Sigmoid colon (tissue), 7 donors: ENCODE measurements around the gene TYSND1. TPM values are rescaled to one million over a fixed set of nuclear protein-coding genes. Genes with fewer than 3 reads are reported as not detected.
A peak's percentile ranks its signal among the peaks of the same experiment; 100 is the strongest.

ENCODE experiments used
- DNase-seq: peaks from one replicate; pipeline ENCODE4 v3.0.0-alpha.2; 2019
- H3K27ac ChIP-seq, 4 donors: fragments of 200-600 bp; sonication (generic); one replicate each; pipeline ENCODE4 v1.5.1; 2016 to 2019; ENCODE audit warnings: mild to moderate bottlenecking in 1 of 4
- H3K27me3 ChIP-seq, 3 donors: fragments of 200-600 bp; sonication (generic); one replicate each; pipeline ENCODE4 v1.5.1; 2019; ENCODE audit warnings: mild to moderate bottlenecking in 1 of 3
- H3K36me3 ChIP-seq, 4 donors: fragments of 200-600 bp; sonication (generic); one replicate each; pipeline ENCODE4 v1.5.1; 2016 to 2019
- H3K4me1 ChIP-seq, 4 donors: fragments of 200-600 bp; sonication (generic); one replicate each; pipeline ENCODE4 v1.5.1; 2017 to 2019
- H3K4me3 ChIP-seq, 4 donors: fragments of 200-600 bp; sonication (generic); one replicate each; pipeline ENCODE4 v1.5.1; 2017 to 2019; ENCODE audit warnings: mild to moderate bottlenecking in 2 of 4, moderate library complexity in 1 of 4
- H3K9me3 ChIP-seq, 4 donors: fragments of 200-600 bp in 3 of 4; sonication (generic) in 3 of 4; one replicate each; pipeline versions ENCODE4 v1.5.1 to v1.6.1; 2013 to 2019
- CTCF ChIP-seq, 4 experiments: fragments of 450-650 bp in 3 of 4; fragments of 200-600 bp in 1 of 4; IDR thresholded peaks; one replicate each; pipeline ENCODE4 v1.5.1; 2016 to 2019; ENCODE audit warnings: antibody characterized with exemption in 4 of 4, mild to moderate bottlenecking in 3 of 4, moderate library complexity in 2 of 4
- EP300 ChIP-seq, 4 donors: sonication (generic); formaldehyde crosslinking; IDR thresholded peaks; one replicate each; pipeline ENCODE4 v1.6.1; 2017; ENCODE audit warnings: antibody characterized with exemption in 4 of 4
- POLR2A ChIP-seq, 2 donors: fragments of 450-650 bp; IDR thresholded peaks; one replicate each; pipeline ENCODE4 v1.6.1; 2016; ENCODE audit warnings: antibody characterized with exemption in 2 of 2, mild to moderate bottlenecking in 2 of 2, moderate library complexity in 2 of 2
- POLR2AphosphoS5 ChIP-seq, 4 donors: sonication (generic); formaldehyde crosslinking; IDR thresholded peaks; one replicate each; pipeline ENCODE4 v1.6.1; 2017; ENCODE audit warnings: antibody characterized with exemption in 4 of 4
- WGBS, 2 donors: extraction: QIAGEN DNeasy Blood & Tissue Kit; methylation state at CpG; one replicate each; pipeline ENCODE4 v1.1.7; 2013; 5-methylcytosine and 5-hydroxymethylcytosine counted together
- intact Hi-C: fragments of 100-400 bp; cut with DNase I; formaldehyde crosslinking; loops from one replicate; pipeline ENCODE4 v1.15.1; 2023
- polyA plus RNA-seq, 3 donors: library from polyadenylated mRNA; stranded (reverse); fragments of 200-250 nt; gene quantifications; one replicate each; pipeline ENCODE4 v1.2.3, GENCODE V29; 2013
- total RNA-seq, 4 donors: library from RNA; depleted of rRNA; stranded (reverse); fragments of >200 nt; gene quantifications; one replicate each; pipeline ENCODE4 v1.1.0, GENCODE V29; 2016
- donor health status: healthy with polysubstance abuse.
- donor health status: Bipolar disorder and iron deficiency.
- donor health status: healthy.

The TYSND1 gene
- total and polyA plus RNA-seq, 7 donors = 5.1 to 13.5 (median 8.4) TPM

GRCh38 chr10:70174058-70174741 lies 27.7 kb upstream of the TYSND1 start:
- no peaks in the 10 kb centered on the region for H3K9me3 ChIP-seq
- no peak for TF ChIP-seq EP300 (IDR thresholded peaks at IDR 0.05)
- no peak for TF ChIP-seq POLR2A (IDR thresholded peaks at IDR 0.05)
- TF ChIP-seq CTCF (IDR thresholded peaks at IDR 0.05) = no peak
- no peak for TF ChIP-seq POLR2AphosphoS5 (IDR thresholded peaks at IDR 0.05)
- H3K27me3 ChIP-seq = no peaks in the 10 kb centered on the region
- WGBS, 2 donors = 38 to 44% methylated on average over 4 of the region's 4 CpGs
- H3K36me3 ChIP-seq = no peaks in the 10 kb centered on the region
- peaks cover 0 to 8% (median 5%) of the 10 kb centered on the region in 4 donors for H3K4me1 ChIP-seq
- DNase-seq = no peak
- no peak overlapping the region for H3K27ac ChIP-seq
- H3K4me3 ChIP-seq = no peak overlapping the region
- intact Hi-C loops = no loop called here

GRCh38 chr10:70169649-70170364 lies 23.3 kb upstream of the TYSND1 start:
- no peaks in the 10 kb centered on the region for H3K27me3 ChIP-seq
- H3K4me3 ChIP-seq = peak overlapping the region; percentile 79 to 95 (median 88)
- no peaks in the 10 kb centered on the region for H3K9me3 ChIP-seq
- no peak for TF ChIP-seq CTCF (IDR thresholded peaks at IDR 0.05)
- TF ChIP-seq POLR2AphosphoS5 (IDR thresholded peaks at IDR 0.05) = no peak
- TF ChIP-seq POLR2A (IDR thresholded peaks at IDR 0.05) = no peak
- TF ChIP-seq EP300 (IDR thresholded peaks at IDR 0.05) = no peak
- DNase-seq = no peak
- WGBS, 2 donors = 1% methylated on average over 40 of the region's 40 CpGs
- peak overlapping the region; percentile 91 to 97 (median 94) for H3K27ac ChIP-seq
- peaks cover 0 to 13% (median 0%) of the 10 kb centered on the region in 4 donors for H3K36me3 ChIP-seq
- intact Hi-C loops = loop anchor here (2.0 kb wide), 1 partner anchor 23 kb away; the partner anchor contains the start of gene TYSND1
- peaks cover 0 to 48% (median 35%) of the 10 kb centered on the region in 4 donors for H3K4me1 ChIP-seq

- Histone ChIP-seq H3K4me1 (peaks cover 0 to 54% (median 39%) of the 10 kb centered on the region in 4 donors), H3K27ac (peak overlapping the region in 3 of 4 donors; percentile 94 to 97 (median 95)), H3K4me3 (peak overlapping the region; percentile 79 to 95 (median 88)), H3K9me3 (no peaks in the 10 kb centered on the region), H3K36me3 (peaks cover 0 to 13% (median 0%) of the 10 kb centered on the region in 4 donors), H3K27me3 (no peaks in the 10 kb centered on the region)
- no peak for DNase-seq
- TF ChIP-seq POLR2AphosphoS5 (IDR thresholded peaks at IDR 0.05) = no peak
- TF ChIP-seq EP300 (IDR thresholded peaks at IDR 0.05) = no peak
- 28 to 34% methylated on average over 2 of the region's 2 CpGs for WGBS, 2 donors
- intact Hi-C loops = no loop called here
Observed at GRCh38 chr10:70169011-70169410, 22.5 kb upstream of the TYSND1 start.

GRCh38 chr10:70167246-70167645 lies 20.7 kb upstream of the TYSND1 start:
- Histone ChIP-seq H3K4me3 (no peak overlapping the region), H3K36me3 (peaks cover 0 to 13% (median 0%) of the 10 kb centered on the region in 4 donors), H3K9me3 (no peaks in the 10 kb centered on the region), H3K27me3 (no peaks in the 10 kb centered on the region), H3K27ac (no peak overlapping the region), H3K4me1 (peaks cover 0 to 70% (median 53%) of the 10 kb centered on the region in 4 donors)
- no peak for DNase-seq
- no peak for TF ChIP-seq CTCF (IDR thresholded peaks at IDR 0.05)
- TF ChIP-seq POLR2A (IDR thresholded peaks at IDR 0.05) = no peak
- no peak for TF ChIP-seq EP300 (IDR thresholded peaks at IDR 0.05)
- 86 to 88% methylated on average over 7 of the region's 7 CpGs for WGBS, 2 donors
- intact Hi-C loops = no loop called here

- peaks cover 0 to 77% (median 57%) of the 10 kb centered on the region in 4 donors for H3K4me1 ChIP-seq
- 81 to 85% methylated on average over 3 of the region's 3 CpGs for WGBS, 2 donors
- intact Hi-C loops = no loop called here
Observed at GRCh38 chr10:70166394-70166793, 19.9 kb upstream of the TYSND1 start.

More at GRCh38 chr10:70166394-70166793, 19.9 kb upstream of the TYSND1 start:
- Histone ChIP-seq H3K27ac (no peak overlapping the region), H3K36me3 (peaks cover 0 to 16% (median 0%) of the 10 kb centered on the region in 4 donors), H3K4me3 (no peak overlapping the region), H3K9me3 (no peaks in the 10 kb centered on the region), H3K27me3 (no peaks in the 10 kb centered on the region)
- TF ChIP-seq EP300 (IDR thresholded peaks at IDR 0.05) (no peak), POLR2A (IDR thresholded peaks at IDR 0.05) (no peak), CTCF (IDR thresholded peaks at IDR 0.05) (no peak), POLR2AphosphoS5 (IDR thresholded peaks at IDR 0.05) (no peak)
- DNase-seq = no peak
